Measurements from ENCODE around the gene TGFBR3.

The TGFBR3 gene

GRCh38 chr1:91753878-91754277, 132.1 kb downstream of the TGFBR3 start:
- no peak for DNase-seq

- no peak for DNase-seq
Observed at GRCh38 chr1:91752324-91752723, 133.6 kb downstream of the TGFBR3 start.

GRCh38 chr1:91751275-91751674, 134.7 kb downstream of the TGFBR3 start:
- DNase-seq: peak in 1 of 2 experiments; percentile 2

- DNase-seq: no peak
Observed at GRCh38 chr1:91750398-91750996, 135.5 kb downstream of the TGFBR3 start.

- no peak for DNase-seq
Observed at GRCh38 chr1:91749788-91750231, 136.1 kb downstream of the TGFBR3 start.

GRCh38 chr1:91747666-91748065, 138.3 kb downstream of the TGFBR3 start:
- no peak for DNase-seq

GRCh38 chr1:91746728-91747338, 139.1 kb downstream of the TGFBR3 start:
- no peak for DNase-seq

- DNase-seq: no peak
Observed at GRCh38 chr1:91745640-91746373, 140.1 kb downstream of the TGFBR3 start.

GRCh38 chr1:91744953-91745639, 140.9 kb downstream of the TGFBR3 start:
- no peak for DNase-seq

GRCh38 chr1:91742848-91743292, 143.1 kb downstream of the TGFBR3 start:
- DNase-seq: peak in 1 of 2 experiments; percentile 43

- no peak for DNase-seq
Observed at GRCh38 chr1:91741906-91742305, 144.0 kb downstream of the TGFBR3 start.

- no peak for DNase-seq
Observed at GRCh38 chr1:91741301-91741700, 144.7 kb downstream of the TGFBR3 start.

- no peak for DNase-seq
Observed at GRCh38 chr1:91737650-91738049, 148.3 kb downstream of the TGFBR3 start.

GRCh38 chr1:91736715-91737615, 149.0 kb downstream of the TGFBR3 start:
- DNase-seq: no peak

GRCh38 chr1:91736146-91736714, 149.7 kb downstream of the TGFBR3 start:
- DNase-seq: no peak

- DNase-seq: no peak
Observed at GRCh38 chr1:91735266-91735845, 150.6 kb downstream of the TGFBR3 start.

GRCh38 chr1:91734761-91735160, 151.2 kb downstream of the TGFBR3 start:
- no peak for DNase-seq

GRCh38 chr1:91733108-91733710, 152.7 kb downstream of the TGFBR3 start:
- DNase-seq: no peak

GRCh38 chr1:91732291-91733107, 153.5 kb downstream of the TGFBR3 start:
- DNase-seq: no peak

- no peak for DNase-seq
Observed at GRCh38 chr1:91731815-91732214, 154.1 kb downstream of the TGFBR3 start.

All from NCI-H2081 (cell line).